Stimulated activated CD4-positive, alpha-beta T cell treated with anti-CD3 and anti-CD28 coated beads, TNF-alpha, amount 100 ng/mL, for 48 hours (primary cell): Measurements from ENCODE around the gene TIGAR.

Experiments used
- DNase-seq, 3 donors: peaks; one replicate each; pipeline ENCODE4 v3.0.0-alpha.2; 2020; ENCODE audit warnings: low read depth in 3 of 3

TIGAR gene

DNA sequence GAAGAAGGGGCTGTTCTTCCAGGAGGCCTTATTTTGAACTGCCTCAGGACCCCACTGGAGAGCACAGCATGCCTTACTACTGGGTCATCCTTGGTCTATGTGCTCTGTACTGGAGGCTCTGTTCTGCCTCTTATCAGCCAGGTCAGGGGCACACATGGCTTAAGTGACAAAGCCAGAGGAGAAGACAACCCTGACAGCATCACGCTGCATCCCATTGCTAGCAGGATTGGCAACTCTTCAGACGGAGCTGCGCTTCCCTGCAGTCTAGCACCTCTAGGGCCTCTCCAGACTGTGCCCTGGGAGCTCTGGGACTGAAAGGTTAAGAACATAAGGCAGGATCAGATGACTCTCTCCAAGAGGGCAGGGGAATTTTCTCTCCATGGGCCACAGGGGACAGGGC lies 17.3 kb upstream of the TIGAR start:
- no peak for DNase-seq

DNA sequence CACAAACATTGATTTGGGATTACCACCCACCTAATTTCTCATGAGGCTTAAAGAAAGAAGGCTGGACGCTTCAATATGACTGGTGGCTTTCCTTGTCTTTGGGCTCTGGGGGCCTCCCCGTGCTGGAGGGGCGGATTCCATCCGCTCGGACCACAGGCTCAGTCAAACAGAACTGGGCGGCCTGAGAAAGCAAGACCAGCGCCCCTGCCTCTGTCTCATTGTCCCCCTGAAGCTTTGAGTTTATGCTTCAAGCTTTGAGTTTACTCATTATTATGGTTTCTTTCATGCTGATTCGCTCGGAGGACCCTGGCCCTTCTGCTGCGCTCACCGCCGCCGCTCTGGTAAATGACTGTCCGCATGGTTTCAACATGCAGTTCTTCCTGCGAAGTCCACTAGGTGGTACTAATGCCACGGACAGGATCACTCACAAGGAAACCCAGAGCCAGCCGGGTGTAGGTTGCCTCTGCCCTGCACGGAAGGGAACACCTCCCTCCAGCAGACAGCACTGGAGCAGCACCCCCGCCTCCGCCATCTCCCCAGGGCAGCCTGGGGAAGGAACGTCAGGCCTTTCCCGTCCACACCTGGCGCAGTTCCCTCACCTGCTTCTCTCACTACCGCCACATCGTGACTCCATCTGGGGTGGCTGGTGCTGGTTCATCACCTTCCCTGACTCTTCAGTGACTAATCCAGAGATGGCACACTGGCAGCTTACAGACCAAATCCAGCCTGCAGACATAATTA lies 13.2 kb upstream of the TIGAR start:
- DNase-seq, result no peak

DNA sequence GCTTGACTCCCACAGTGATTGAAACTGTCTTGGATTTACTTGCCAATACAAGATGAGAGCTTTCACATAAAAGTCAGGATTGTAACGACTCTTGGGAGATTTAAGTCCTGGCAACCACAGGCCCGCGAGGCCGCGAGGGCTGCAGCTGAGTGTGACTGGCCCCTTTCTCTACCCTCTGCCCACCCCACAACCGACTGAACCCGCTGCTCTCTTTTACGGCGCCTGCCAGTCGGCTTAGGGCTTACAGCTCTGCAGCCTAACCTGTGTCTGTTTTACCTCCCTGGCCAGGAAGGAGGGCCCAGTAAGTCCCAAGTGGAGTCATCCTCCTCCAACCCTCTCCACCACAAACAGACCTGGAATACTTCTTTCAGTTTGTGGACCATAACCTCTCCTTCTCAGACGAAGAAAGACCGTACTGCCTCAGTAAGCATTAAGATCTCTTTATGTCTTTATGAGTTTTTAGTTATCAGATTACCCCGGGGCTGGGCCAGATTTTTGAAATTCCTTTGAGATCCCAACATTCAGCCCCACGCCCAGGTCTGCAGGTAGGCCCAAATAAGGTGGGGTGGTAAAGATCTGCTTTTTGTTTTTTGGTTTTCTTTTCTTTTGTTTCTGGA lies 12.6 kb upstream of the TIGAR start:
- DNase-seq, result no peak

DNA sequence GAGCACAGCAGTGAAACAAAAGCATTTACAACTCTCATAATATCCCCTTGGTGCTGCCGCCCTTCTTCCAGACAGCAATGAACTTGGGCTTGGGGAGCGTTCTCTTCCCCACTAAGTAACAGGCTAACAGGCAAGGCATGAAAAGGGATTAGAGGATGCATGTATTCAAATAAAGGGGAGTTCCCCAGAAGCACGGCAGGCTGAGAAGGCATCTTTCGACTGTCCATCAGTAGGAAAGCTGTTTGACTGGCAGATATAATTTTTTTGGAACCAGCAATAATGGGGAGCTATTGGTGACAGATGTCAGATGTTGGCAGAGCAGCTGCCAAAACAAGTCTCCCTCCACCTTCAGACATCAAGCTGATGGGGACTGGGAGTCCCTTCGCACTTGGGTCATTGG lies 9.2 kb upstream of the TIGAR start:
- DNase-seq, result no peak

DNA sequence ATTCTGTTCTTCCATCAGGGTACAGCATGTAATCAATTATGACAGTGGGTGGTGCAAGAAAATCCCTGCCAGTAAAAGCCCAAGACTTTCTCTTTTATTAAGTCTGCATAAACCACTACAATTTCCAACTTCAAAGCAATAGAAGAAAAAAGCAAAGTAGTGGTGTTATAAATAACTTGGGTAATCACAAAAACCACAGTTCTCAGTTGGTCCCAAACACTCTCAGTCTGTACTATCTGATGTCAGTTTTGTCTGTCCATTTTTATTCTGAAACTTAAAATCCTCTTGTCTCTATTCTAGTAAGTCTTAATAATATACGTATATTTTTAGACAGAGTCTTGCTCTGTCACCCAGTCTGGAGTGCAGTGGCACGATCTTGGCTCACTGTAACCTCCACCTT lies 8.8 kb upstream of the TIGAR start:
- DNase-seq, result no peak

DNA sequence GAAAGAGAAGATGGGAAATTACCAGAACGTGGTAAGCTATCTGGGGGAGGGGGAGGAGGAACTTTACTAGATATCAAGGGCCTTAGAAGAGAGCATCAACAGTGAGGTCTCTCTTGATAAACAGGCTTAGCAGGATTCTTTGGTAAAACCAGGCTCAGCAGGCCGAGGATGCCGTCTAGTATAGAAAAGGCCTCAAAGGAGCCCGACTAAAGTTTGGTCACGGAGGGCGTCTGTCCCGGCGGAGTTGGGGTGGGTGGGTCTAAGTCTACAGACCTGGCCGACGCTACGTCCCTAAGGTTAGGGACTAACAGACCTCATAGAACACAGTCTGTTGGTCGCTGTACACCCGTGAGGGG lies 538 bp upstream of the TIGAR start:
- DNase-seq, result no peak

DNA sequence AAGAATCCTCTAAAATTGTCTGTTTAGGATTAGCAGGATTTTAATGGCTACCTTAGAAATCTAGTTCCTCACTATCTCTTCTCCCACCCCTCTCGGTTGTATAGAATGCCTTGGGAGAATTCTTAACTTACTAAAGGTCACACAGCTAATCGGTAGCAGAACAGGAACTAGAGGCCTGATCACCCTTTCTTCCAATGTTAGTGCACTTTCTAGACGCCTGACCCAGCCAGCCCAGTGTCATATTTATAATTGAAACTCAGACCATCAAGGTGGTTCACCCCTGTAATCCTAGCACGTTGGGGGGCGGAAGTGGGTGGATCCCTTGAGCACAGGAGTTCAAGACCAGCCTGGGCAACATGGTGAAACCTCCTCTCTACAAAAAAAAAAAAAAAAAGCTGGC lies 1.7 kb downstream of the TIGAR start:
- DNase-seq, result no peak

DNA sequence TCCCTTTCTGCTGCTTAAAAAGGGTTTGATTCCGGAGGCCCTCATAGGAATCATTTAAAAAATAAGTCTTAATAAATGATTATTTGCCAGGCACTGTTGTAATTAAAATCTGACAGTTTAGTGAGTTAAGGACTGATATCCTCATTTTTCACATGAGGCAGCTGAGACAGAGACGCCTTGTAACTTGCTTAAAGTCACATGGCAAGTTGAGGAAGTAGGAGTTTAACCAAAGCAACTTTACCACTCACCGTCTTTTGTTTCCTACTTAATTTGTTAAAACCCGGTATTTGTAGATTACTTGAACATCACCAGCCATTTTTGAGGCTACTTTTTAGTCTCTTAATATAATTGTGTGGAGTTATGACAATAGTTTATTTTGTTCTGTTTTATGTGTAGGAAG lies 2.4 kb downstream of the TIGAR start:
- no peak for DNase-seq

DNA sequence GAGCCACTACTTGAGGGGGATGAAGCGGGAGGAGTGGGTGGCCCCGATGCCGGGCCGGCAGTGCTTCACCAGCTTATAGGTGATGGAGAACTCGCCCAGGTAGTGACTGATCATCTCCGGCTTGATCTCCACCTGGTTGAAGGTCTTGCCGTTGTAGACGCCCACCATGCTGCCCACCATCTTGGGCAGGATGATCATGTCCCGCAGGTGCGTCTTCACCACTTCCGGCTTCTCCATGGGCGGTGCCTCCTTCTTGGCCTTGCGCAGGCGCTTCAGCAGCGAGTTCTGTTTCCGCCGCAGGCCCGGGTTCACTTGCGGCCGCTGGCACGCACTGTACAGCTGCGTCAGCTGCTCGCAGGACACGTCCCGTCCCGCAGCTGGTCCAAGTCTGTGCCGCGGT lies 3.4 kb downstream of the TIGAR start:
- no peak for DNase-seq

DNA sequence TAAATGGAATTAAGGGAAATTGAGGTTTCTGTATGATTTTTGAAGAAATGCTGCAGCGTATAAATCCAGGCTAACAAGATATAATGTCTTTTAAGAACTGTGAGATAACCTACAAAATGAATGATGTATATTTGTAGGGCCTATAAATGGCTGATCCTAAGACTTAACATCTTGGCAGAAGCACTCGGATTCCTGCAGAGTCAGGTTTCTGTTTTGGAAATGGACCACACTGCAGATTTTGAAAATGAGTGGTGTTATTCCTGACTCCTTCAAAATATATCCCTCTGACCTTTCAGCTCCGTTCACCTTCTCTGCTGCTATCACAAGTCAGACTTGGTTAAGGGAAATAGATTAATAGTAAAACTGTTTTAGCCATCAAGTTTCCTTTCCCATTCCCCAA lies 5.0 kb downstream of the TIGAR start:
- no peak for DNase-seq

DNA sequence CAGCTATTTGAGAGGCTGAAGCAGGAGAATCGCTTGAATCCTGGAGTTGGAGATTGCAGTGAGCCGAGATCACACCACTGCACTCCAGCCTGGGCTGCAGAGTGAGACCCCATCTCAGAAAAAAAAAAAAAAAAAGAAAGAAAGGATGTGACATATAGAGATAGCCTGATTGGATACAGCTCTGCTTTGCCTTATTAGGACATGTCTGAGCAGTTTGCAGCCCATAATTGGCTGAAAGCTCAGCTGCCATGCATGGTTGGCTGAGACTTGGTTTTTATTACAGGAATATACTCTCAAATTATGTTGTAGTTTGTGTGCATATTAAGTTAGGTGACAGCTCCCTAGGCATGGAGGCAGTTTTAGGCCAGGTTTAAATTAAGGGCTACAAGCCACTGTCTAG lies 6.3 kb downstream of the TIGAR start:
- no peak for DNase-seq

DNA sequence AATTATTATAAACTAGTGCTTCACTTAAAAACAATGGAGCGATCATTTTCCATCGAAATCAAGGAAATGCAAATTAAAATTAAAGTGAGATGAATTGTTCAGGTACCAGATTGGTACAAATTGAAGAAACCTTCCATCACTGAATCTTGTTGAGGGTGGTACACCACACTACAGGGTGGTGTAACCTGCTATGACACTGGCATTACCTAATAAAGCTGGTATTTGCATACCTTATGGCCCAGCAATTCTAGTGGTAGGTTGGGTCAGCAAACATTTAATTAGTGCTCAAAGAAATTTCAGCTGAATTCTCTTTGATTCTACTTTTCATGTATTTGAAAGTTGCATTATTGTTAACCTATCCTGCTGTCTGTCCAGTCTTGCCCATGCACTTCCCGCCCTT lies 9.2 kb downstream of the TIGAR start:
- DNase-seq, result no peak

DNA sequence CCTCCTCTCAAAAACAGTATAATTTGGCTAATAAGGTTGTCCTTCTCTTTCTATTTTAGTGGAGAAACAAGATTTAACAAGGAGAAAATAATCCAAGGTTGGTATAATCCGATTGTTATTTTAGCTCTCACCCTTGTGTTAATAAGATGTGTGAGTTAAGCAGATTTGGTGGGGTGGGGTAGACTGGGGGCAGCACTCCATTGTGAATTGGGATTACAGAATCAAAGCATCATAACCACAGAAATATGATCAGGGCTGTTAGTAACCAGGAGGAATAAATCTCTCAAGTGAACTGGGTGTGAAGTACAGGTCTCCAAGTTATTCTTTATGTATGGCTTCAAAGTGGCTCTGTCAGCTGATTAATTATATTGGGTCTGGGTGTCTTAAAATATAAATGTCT lies 10.2 kb downstream of the TIGAR start:
- DNase-seq, result no peak

DNA sequence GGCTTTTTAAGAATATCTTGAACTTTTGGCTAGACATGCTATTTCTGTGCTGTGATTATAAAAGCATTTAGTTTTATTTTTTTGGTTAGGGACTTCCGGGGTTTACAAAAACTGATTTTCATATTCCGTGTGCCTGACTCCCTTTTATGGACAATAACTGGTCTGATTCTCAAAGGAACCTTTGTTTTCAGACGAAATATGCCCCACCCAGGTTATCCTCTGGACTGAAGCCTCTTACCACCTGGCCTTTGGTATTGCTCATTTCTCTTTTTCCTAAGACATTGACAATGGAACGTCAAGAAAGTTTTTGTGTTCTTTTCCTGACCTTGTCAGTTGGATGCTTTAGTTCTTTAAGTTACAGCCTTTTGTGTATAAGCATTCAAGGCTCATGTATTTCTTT lies 10.8 kb downstream of the TIGAR start:
- no peak for DNase-seq

DNA sequence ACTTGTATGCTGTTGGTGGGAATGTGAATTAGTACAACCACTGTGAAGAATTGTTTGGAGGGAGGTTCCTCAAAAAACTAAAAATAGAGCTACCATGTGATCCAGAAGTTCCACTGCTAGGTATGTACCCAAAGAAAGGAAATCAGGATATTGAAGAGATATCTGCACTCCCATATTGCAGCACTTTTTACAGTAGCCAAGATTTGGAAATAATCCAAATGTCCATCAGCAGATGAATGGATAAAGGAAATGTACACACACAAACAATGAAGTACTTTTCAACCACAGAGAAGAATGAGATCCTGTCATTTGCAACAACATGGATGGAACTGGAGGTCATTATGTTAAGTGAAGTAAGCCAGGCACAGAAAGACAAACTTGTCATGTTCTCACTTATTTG lies 25.9 kb downstream of the TIGAR start:
- no peak for DNase-seq

DNA sequence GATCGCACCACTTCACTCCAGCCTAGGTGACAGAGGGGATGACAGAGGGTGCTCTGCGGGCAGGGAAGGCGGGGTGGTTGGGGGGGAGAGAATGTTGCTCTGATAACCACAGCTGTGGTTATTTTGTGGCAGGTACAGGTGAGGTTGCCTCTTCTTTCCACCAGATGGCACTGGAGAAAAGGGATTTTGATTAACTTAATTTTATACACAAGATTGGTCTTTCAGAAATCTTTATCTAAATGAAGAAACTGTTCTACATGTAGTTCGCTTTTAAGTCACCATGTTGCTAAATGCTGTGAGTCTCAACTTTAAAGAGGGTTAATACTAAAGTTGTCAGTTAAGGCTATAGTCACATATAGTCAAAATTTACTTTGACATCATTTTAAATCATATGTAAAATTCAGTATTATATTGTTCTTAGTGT lies 32.8 kb downstream of the TIGAR start:
- DNase-seq, result peak in 2 of 3 donors; percentile 11 to 12

DNA sequence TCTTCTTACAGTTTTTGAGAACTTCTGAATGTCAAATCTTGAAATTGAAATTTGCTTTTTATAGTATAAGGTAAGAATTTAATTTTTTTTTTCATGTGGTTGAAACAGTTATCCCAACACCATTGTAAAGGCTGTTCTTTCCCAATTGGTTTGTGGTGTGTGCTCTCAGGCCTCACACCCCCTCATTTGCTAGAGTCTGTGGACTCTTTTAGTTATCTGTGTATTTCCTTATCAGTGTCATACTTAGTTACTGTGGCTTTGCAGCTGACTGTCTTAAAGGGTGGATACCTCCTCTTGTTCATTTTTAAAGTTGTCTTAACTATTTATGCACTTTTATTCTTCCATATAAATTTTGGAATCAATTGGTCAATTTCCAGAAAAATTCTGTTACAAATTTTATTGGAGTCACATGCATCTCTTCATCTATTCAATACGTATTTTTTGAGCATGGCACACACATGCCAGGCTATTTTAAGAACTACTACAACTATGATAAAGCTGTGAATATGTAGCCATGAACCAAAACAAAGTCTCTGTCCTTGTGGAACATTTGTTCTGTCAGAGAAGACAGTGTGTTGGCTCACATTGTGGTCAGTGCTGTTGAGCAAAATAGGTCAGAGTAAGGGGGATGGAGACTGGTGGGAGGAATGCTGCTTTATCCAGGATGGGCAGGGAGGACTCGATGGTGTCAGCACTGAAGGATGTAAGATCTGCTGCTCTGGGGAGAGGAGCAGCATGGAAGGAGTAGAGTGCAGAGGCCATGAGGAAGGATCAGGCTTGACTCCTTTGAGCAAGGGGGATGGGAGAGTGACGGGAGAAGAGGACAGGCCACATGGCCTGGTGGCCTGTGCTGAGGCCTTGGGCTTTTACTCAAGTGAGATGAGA lies 34.4 kb downstream of the TIGAR start:
- DNase-seq, result no peak

DNA sequence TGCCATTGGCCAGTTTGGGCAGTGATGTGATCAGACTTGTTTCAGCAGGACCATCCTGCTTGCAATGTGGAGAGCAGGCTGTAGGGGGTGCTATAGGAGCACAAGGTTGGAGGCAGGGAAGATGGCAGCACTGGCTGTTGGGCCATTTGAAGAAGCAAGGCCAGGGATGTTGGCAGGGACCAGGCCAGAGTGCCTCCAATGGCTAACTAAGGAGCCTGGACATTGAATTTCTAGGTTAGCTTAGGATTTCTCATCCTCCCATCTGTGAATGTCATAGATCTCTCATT lies 35.0 kb downstream of the TIGAR start:
- DNase-seq, result peak; percentile 36 to 53 (median 45)

DNA sequence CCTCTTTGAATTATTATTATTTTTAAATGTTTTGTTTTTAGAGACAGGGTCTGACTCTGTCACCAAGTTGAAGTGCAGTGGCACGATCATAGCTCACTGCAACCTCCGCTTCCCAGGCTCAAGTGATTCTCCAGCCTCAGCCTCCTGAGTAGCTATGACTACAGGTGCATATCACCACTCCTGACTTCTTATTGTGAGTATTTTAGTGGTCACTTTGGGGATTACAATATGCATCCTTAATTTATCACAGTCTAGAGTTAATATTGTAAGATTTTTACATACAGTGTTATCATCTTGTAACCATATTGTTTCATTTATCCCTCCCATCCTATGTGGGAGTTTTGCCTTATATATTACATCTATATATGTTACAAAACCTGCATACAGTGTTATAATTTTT lies 45.1 kb downstream of the TIGAR start:
- no peak for DNase-seq

DNA sequence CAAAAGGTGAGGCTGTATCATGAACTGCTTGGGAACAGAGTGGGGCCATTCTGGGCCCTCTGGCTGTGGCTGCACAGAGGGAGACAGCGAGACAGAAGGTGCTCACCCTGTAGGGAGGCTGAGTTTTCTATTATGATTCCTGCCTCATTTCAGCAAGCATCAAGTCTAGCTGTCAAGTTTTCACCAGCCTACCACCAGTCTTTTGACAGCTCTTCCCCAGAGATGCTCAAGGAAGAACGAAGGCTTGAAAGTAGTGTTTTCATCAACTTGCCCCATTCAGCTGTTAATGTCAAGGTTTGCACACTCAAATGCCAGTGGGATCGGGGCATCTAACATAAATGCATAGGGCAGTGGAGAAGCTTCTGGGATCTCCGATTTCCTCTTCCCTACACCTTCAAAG lies 48.5 kb downstream of the TIGAR start:
- DNase-seq, result no peak

DNA sequence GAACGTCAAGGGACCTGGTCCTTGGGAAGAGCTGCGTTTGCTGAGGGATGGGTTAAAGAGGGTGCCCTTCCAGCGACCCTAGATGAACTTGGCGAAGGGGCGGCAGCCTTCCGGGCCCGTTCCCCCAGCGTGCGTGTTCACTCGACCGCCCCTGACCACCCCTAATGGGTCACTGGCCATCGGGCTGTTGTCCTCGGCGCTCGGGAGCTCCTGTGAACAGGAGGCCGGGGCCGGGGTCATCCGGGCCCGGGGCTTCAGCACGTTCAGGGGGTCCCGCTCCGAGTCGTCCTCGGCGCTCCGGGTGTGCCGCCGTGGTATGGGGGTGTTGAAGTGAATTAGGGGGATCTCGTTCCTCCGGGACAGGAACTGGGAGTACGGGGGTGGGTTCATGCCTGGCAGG lies 49.3 kb downstream of the TIGAR start:
- no peak for DNase-seq

DNA sequence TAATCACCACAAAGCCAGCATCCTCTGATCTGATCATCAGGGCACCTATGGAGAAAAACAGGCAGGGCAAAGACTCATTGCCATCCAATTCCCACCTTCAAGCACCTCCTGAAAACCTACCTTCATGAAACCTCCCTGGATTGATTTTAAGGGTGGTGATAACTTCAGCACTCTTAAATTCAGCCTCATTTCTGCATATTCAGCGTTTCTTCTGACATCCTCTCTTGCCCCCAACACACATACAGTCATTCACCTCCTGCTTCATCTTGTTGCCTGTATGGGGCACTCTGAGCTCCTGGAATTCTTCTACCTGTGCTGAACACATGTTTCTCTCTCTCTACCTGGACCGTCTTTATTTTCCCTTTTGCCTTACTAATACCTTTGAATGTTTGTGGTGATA lies 51.6 kb downstream of the TIGAR start:
- no peak for DNase-seq

DNA sequence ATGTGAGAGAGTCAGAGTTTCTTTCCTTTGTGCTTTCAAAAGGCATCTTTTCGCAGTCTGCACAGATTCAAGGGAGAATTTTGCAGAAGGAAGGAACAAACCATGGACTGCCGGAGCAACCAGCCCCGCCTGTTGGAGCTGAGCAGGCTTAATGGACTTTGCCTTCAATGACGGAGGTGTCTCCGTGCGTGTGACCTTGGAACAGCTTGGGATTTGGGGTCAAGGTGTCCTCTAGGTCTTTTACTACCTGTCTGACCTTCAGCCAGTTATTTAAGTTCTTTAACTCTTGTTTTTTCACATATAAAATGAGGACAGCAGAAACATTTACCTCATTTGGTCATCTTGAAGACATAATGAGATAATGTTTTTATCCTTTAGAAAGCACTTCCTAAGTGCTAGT lies 54.4 kb downstream of the TIGAR start:
- DNase-seq, result no peak
